GM18526 (cell line): Measurements from ENCODE around the gene DDX21.
A peak's percentile ranks its signal among the peaks of the same experiment; 100 is the strongest.

Experiments
- POLR2A ChIP-seq: IDR thresholded peaks from 3 replicates; pipeline ENCODE4 v1.6.1; 2011; ENCODE audit not compliant: insufficient read length; ENCODE audit errors: extremely low read depth

DDX21 gene

DNA sequence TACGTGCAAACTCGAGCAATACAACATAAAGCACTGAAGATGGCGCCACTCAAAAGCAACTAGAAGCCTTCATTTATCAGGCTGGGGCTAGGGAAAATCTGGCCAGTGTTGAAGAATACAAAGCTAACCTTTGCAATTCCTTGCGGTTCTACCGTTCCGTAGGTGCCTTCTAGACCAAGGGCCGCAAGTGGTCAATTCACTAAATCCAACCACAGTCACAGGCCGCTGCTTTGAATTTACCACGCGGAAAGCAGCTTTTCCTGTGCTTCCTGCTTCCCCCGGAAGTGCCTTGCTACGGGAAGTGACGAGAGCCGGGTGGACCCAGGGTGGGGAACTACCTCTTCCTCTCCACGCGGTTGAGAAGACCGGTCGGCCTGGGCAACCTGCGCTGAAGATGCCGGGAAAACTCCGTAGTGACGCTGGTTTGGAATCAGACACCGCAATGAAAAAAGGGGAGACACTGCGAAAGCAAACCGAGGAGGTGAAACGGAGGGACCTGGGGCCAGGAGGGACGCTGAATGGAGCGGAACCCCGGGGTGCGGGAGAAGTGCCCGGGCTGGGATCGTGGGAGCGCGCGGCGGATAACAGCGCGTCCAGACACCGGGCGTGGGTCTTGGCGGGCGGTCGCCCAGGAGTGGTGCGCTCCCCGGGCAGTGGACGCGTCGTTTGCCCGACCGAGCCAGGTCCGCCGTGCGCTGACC lies at the start of gene DDX21:
TSS of gene DDX21 (plus strand) at position 339 of the 701 bp plus-strand sequence. CDS start at position 395, 56 bp downstream.
- peak; percentile 90 for TF ChIP-seq POLR2A

DNA sequence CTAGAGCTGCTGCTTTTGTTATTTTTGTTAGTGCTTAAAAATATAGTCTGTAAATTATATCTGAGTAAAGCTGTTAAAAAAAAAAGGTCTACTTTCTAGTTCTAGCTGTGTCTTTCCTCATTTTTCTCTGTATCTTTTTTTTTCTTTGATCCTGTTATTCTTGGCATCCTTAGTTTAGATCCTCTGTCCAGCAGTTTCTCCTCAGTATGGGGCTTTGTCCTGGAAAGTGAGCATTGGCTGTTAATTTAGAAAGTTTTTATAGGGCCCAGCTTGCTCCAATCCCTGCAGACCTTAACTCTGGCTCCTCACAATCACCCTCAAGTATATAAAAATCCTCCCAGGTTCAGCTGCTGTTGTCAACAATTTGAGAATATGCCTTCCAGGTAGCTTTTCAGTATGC lies 31.4 kb upstream of the DDX21 start:
- no peak for TF ChIP-seq POLR2A

DNA sequence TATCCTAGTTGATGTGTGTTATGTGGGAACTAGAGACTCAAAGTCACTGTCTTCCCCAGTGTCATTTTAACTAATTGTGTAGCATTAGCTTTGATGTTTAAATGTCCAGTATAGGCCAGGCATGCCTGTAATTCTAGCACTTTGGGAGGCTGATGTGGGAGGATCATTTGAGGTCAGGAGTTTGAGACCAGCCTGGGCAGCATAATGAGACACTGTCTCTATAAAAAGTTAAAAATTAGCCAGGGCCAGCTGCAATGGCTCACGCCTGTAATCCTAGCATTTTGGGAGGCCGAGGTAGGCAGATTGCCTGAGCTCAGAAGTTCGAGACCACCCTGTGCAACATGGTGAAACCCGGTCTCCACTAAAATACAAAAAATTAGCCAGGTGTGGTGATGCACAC lies 30.5 kb upstream of the DDX21 start:
- TF ChIP-seq POLR2A, result no peak

DNA sequence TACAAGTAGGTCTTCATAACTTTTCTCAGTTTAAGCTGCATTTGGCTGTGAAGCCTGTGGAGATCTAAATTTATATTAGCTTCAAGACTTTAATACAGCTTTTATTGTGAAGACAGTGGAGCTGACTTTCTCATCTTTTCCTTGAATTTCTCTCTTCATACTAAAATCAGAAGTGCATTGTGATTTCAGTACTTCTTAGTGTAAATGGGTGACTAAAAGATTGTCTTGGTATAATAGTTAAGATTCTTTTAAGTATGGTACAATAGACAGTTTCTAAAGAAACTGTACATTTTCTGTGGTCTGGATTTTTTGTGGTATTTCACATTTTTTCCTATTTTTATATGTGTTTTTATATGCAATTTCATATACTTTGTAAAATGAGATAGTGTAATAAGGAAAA lies 21.0 kb upstream of the DDX21 start:
- no peak for TF ChIP-seq POLR2A

DNA sequence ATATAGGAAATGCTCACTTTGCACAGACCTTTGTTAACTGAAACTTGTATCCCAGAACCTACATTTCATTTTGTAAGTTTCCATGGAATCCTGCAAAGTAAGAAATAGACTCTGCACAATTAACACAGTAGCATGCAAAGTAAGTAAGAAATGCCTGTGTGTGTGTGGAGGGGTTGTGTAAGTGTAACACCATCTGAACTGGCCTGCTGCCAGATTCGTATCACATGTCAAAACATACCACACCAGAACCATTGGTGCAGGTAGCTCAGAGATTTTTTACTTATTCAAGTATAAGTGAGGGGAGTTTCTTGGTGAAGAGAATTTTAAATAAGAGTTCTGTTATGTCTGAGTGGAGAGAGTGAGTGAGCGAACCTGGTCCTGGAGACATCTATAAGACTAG lies 17.9 kb upstream of the DDX21 start:
- no peak for TF ChIP-seq POLR2A

DNA sequence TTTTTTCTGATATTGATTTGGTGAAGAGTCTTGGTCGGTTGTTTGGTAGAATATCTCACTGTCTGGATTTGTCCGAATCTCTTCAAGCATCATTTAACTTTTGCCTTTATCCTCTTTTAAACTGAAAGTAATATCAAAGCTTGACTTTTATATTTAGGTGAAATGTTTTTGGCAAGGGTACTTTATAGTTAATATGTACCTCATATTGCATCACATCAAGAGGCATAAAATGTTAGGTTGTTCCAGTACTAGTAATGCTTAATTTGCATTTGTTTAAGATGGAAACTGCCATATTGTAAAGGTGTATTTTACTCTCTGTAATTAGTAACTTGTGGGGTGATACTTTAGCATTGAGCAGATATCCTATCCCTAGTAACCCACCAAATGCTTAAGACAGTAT lies 17.1 kb upstream of the DDX21 start:
- no peak for TF ChIP-seq POLR2A

DNA sequence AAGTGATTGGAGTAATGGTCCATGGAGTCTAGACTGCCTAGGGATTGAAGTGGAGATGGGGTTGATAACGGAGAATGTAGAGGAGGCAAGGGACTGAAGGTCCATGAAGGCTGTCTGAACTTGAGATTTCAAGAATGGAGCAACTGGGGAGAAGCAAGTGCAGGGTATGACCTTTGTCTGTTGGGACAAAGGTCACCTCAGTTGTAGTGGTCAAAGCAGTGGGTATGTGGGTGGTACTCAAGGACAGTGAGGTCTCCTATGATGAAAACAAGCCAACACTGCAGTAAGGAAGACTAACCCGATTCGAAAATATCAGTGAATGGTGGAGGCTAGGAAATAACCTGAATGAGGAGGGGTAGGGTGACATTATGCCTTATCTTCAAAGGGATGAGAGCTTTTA lies 5.4 kb upstream of the DDX21 start:
- TF ChIP-seq POLR2A, result no peak

DNA sequence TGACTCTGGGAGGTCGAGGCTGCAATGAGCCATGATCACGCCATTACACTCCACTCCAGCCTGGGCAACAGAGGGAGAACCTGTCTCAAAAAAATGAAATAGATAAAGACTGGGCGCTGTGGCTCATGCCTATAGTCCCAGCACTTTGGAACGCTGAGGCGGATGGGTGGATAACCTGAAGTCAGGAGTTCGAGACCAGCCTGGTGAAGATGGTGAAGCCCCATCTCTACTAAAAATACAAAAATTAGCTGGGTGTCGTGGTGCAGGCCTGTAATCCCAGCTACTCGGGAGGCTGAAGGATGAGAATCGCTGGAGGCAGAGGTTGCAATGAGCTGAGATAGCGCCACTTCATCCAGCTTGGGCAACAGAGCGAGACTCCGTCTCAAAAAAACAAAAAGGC lies 1.1 kb upstream of the DDX21 start:
- no peak for TF ChIP-seq POLR2A

DNA sequence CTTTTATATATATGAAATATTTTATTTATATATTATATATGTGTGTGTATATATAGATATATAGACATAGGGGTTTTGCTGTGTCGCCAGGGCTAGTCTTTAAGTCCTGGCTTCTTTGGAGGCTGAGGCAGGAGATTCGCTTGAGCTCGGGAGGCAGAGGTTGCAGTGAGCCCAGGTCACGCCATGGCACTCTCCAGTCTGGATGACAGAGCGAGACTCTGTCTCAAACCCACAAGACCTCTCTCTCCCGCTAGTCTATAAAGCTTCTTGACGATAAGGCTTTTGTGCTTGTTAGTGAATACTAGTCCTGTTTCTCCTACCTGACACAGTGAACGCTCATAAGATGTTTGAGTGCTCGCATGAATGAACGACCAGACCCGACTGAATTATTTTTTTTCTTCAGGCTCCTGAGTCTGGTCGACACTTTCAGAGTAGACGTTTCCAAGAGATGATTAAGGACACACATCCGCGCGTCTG lies 577 bp upstream of the DDX21 start:
- TF ChIP-seq POLR2A, result no peak

DNA sequence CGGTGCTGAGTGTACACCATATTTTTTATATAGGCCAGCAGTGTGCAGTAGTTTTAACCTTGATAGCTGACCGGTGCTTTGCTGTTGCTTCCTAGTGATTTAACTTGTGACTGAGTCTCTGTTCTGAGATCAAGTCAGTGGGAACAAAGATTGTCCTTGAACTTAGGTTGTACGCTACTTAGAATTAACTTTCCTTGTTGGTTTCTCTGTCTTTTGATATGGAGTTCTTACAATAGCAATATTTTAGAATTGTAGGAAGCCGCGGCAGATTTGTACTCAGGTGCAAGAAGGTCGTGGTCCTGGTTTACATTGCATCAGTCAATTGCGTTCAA lies 1.3 kb downstream of the DDX21 start:
- TF ChIP-seq POLR2A, result no peak

DNA sequence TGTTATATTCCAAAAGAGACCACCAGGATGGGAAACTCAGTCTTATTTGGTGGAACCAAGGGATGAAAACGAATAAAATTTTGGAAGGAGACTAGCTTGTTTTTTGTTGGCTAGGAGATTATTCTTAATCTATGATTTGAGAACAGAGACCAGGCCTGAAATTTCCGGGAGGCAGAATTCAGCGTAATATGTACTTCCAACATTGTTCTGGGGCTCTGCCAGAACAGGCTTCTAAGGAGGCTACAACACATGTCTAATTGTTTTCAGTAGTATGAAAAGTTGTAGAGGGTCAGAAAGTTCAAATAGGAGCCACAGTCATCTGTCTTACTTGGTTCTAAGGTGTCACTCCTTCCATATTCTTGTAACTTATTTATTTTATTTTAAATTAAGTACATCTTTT lies 1.7 kb downstream of the DDX21 start:
- no peak for TF ChIP-seq POLR2A

DNA sequence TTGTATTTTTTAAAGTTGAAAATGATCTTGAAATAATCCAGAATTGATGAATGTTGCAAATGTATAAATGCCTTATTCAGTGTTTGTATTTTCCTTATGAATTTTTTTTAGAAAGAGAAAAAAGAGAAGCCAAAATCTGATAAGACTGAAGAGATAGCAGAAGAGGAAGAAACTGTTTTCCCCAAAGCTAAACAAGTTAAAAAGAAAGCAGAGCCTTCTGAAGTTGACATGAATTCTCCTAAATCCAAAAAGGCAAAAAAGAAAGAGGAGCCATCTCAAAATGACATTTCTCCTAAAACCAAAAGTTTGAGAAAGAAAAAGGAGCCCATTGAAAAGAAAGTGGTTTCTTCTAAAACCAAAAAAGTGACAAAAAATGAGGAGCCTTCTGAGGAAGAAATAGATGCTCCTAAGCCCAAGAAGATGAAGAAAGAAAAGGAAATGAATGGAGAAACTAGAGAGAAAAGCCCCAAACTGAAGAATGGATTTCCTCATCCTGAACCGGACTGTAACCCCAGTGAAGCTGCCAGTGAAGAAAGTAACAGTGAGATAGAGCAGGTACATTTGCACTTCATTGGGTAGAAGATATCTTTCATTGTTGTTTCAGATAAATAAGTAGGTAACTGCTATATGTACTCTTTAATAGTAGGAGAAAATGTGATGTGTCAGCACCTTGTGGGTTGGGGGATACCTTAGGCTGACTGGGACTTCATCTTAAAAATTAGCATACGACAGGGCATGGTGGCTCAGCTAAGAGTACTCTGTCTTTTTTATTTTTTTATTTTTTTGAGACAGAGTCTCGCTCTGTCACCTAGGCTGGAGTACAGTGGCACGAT lies 3.9 kb downstream of the DDX21 start:
- no peak for TF ChIP-seq POLR2A

DNA sequence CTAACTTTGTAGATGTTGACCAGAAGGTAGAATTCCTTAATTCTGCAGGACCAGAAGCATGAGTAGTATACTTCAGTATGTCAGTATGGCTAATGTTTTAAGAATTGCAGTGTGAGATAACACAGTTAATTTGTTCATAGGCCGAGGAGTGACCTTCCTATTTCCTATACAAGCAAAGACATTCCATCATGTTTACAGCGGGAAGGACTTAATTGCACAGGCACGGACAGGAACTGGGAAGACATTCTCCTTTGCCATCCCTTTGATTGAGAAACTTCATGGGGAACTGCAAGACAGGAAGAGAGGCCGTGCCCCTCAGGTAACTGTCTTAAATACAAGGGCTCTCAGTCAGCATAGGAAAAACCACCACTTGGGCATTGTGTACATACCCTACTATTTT lies 7.2 kb downstream of the DDX21 start:
- TF ChIP-seq POLR2A, result no peak

DNA sequence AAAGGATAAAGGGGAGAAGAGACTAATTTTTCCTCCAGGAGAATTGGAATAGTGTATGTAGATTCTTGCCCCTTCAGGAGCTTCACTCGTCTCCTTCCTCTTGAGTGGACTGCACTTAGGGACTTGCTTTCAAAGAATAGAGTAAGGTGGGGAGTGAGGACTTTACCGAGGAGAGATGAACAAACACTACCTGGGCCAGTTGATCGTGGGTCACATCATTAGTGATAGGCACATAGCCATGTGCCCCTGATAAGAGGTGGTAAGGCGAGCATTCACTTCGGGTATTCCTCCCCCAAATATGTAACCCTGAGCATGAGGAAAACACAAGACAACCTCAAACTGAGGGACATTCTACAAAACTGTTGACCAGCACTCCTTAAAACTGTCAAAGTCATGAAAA lies 18.0 kb downstream of the DDX21 start:
- TF ChIP-seq POLR2A, result no peak

DNA sequence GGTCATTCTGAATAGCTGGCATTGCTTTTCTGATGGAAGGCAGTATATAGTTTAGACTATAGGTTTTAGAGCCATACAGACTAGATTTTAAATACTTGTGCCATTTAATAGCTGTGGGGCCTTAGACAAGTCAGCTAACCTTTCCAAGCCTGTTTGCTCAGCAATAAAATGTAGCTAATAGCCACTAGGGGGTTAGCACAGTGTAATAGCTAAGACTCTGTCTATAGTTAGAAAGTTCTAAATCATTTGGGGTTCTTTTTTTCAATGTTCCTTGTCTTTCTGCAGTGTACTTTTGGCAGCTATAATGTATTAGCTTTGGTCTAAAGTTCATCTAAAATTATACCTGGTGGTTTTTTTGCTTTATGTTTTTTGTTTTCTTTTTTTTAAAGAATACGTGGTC lies 25.1 kb downstream of the DDX21 start:
- no peak for TF ChIP-seq POLR2A

DNA sequence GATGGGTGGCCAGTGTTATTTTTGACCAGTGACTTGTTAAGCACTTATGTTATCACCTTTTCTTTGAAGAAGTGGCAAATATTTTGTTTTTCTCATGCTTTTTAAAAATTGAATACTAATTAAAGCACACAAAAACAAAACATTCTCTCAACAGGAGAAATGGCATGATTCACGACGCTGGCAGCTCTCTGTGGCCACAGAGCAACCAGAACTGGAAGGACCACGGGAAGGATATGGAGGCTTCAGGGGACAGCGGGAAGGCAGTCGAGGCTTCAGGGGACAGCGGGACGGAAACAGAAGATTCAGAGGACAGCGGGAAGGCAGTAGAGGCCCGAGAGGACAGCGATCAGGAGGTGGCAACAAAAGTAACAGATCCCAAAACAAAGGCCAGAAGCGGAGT lies 26.4 kb downstream of the DDX21 start:
- no peak for TF ChIP-seq POLR2A

DNA sequence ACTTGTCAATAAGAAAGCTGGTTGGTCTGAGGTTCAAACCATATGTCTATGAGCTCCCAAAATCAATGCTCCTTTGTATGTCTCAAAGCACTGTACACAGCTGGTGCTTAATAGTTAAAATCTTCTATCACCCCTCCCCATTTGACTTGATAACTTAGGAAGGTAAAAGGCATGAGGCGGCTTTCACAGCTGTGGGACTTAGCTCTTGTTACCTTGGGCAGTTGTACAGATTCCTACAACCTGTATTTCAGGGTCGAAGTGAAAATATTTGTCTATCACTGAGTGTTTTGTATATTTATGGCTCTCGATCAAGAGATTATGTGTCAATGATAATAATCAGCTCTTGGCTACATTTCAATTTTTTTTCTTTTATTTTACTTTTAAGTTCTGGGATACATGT lies 31.6 kb downstream of the DDX21 start:
- TF ChIP-seq POLR2A, result no peak

DNA sequence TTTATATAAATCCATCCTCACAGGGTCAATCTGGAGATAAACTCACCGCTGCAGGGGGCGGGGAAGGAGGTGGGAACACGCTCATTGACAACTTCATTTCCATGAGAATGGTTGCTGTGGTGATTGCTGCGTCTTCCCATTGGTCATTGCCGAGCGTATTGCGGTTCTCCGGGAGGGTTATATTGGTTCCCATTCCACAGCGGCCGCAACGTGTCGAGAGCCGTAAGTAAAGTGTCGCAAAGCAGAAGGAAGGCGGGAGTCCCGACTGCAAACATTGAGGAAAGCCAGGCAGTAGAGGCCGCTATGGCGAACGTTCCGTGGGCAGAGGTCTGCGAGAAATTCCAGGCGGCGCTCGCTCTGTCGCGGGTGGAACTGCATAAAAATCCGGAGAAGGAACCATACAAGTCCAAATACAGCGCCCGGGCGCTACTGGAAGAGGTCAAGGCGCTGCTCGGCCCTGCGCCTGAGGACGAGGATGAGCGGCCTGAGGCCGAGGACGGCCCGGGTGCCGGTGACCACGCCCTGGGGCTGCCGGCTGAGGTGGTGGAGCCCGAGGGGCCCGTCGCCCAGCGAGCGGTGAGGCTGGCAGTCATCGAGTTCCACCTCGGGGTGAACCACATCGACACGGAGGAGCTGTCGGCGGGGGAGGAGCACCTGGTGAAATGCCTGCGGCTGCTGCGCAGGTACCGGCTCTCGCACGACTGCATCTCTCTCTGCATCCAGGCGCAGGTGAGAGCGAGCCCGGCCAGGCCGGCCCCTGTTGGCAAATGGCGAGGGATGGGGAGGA lies 32.8 kb downstream of the DDX21 start, which contains the start of gene KIFBP:
TSS of gene KIFBP (plus strand) at position 274 of the 787 bp plus-strand sequence. CDS start at position 304, 30 bp downstream.
- TF ChIP-seq POLR2A, result peak; percentile 70
